ENCODE results near the gene PSTPIP2. TPM values are rescaled to one million over a fixed set of nuclear protein-coding genes. Genes with fewer than 3 reads are reported as not detected.

The PSTPIP2 gene
- total and polyA plus RNA-seq, 2 donors (not counting 1 experiment from before 2014, with no cell fraction given) = 0.42 to 0.76 TPM

DNA sequence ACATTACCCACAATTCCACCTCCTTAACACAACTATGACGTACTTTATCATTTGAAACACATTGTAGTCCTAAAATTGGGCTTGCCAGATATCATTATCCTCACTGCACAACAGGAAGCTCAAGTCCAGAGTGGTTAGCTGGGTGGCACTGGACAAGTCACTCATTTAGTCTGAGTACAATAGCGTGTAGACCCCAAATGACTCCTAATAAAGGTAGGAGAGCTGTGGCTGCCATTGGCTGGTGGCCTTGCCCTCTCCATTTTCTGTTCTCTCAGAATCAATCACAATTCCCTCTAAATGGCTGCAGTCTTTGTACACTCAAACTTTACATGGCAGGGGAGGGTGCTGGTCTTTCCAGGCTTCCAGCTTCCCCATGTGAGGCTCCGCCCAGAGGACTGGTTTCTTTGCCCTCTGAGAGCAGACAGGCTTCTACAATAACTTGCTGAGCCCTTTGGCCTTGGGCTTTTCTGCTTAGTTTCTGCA is 11.7 kb downstream of the PSTPIP2 start:
- no peaks in the 10 kb centered on the region for H3K36me3 ChIP-seq (replicated peaks in 1 of 2; ENCODE audit: control extremely low read depth in 1 of 2, control insufficient read depth in 1 of 2, extremely low read depth in 1 of 2, insufficient read depth in 2 of 2, low read length in 1 of 2)
- Mint-ChIP-seq H3K4me1 (no peaks in the 10 kb centered on the region), H3K27me3 (no peaks in the 10 kb centered on the region), H3K27ac (no peak overlapping the region), H3K9me3 (ENCODE audit: insufficient read depth) (no peaks in the 10 kb centered on the region), H3K4me3 (no peak overlapping the region)
- DNase-seq (no peak), ATAC-seq (ENCODE audit: low read depth) (no peak)
- no peaks in the 10 kb centered on the region for H3K27me3 ChIP-seq (replicated peaks in 1 of 4; ENCODE audit: control extremely low read depth in 1 of 4, control insufficient read depth in 3 of 4, insufficient read depth in 4 of 4, low read length in 3 of 4)
- H3K9me3 ChIP-seq (ENCODE audit: control extremely low read depth in 1 of 3, control insufficient read depth in 2 of 3, insufficient read depth in 1 of 3, low read length in 2 of 3) = no peaks in the 10 kb centered on the region
- no peak overlapping the region for H3K4me2 ChIP-seq (replicated peaks; ENCODE audit: low read depth, low read length, poor library complexity, severe bottlenecking)
- H2AFZ ChIP-seq (ENCODE audit: insufficient read depth, low read depth, low read length, poor library complexity, severe bottlenecking) = no peak overlapping the region
- H3K27ac ChIP-seq (ENCODE audit: low read length in 2 of 2) = no peak overlapping the region
- no peak overlapping the region for H3K9ac ChIP-seq (ENCODE audit: low read length)
- H3K79me2 ChIP-seq (ENCODE audit: control insufficient read depth, insufficient read depth, low read length) = no peaks in the 10 kb centered on the region
- POLR2A ChIA-PET = no interaction called here
- H3K4me1 ChIP-seq (ENCODE audit: control insufficient read depth in 2 of 2, insufficient read depth in 2 of 2, low read length in 2 of 2) = no peaks in the 10 kb centered on the region
- CTCF ChIA-PET = interaction anchor here (1.0 kb wide), 1 partner anchor 13 kb away, joined by 3 read pairs; no protein-coding TSS in a partner anchor
- H3K4me3 ChIP-seq (ENCODE audit: control extremely low read depth in 1 of 5, extremely low read depth in 1 of 5, insufficient read depth in 1 of 5, low read depth in 2 of 5, low read length in 4 of 5) = no peak overlapping the region
- no peak for TF ChIP-seq EZH2 (IDR thresholded peaks at IDR 0.05; ENCODE audit: borderline replicate concordance, insufficient read depth, low read depth, low read length, poor library complexity, severe bottlenecking)
- no peak for TF ChIP-seq CTCF (IDR thresholded peaks at IDR 0.05)
- intact Hi-C loops (cut with micrococcal nuclease) = no loop called here
- WGBS (ENCODE audit: insufficient coverage) = 94% methylated on average over 2 of the region's 3 CpGs
- H4K20me1 ChIP-seq (ENCODE audit: control insufficient read depth, insufficient read depth, low read length, poor library complexity, severe bottlenecking) = no peaks in the 10 kb centered on the region

GRCh38 chr18:46055838-46056230 is 16.2 kb downstream of the PSTPIP2 start:
- H3K4me1 Mint-ChIP-seq = no peaks in the 10 kb centered on the region
- no peaks in the 10 kb centered on the region for H3K36me3 ChIP-seq (replicated peaks in 1 of 2; ENCODE audit: control extremely low read depth in 1 of 2, control insufficient read depth in 1 of 2, extremely low read depth in 1 of 2, insufficient read depth in 2 of 2, low read length in 1 of 2)
- no peaks in the 10 kb centered on the region for H3K9me3 ChIP-seq (ENCODE audit: control extremely low read depth in 1 of 3, control insufficient read depth in 2 of 3, insufficient read depth in 1 of 3, low read length in 2 of 3)
- H2AFZ ChIP-seq (ENCODE audit: insufficient read depth, low read depth, low read length, poor library complexity, severe bottlenecking) = no peak overlapping the region
- intact Hi-C loops (cut with micrococcal nuclease) = no loop called here
- H3K9ac ChIP-seq (ENCODE audit: low read length) = no peak overlapping the region
- H3K27ac ChIP-seq (ENCODE audit: low read length in 2 of 2) = no peak overlapping the region
- ATAC-seq (ENCODE audit: low read depth) = no peak
- no peak overlapping the region for H3K4me2 ChIP-seq (replicated peaks; ENCODE audit: low read depth, low read length, poor library complexity, severe bottlenecking)
- WGBS (ENCODE audit: insufficient coverage) = 60% methylated on average over 1 of the region's 4 CpGs
- H3K27ac Mint-ChIP-seq = no peak overlapping the region
- CTCF ChIA-PET = no interaction called here
- no peaks in the 10 kb centered on the region for H3K9me3 Mint-ChIP-seq (ENCODE audit: insufficient read depth)
- H4K20me1 ChIP-seq (ENCODE audit: control insufficient read depth, insufficient read depth, low read length, poor library complexity, severe bottlenecking) = no peaks in the 10 kb centered on the region
- peaks cover 6% of the 10 kb centered on the region for H3K27me3 Mint-ChIP-seq
- no peak for DNase-seq
- no peak overlapping the region for H3K4me3 Mint-ChIP-seq
- H3K4me3 ChIP-seq (ENCODE audit: control extremely low read depth in 1 of 5, extremely low read depth in 1 of 5, insufficient read depth in 1 of 5, low read depth in 2 of 5, low read length in 4 of 5) = no peak overlapping the region
- H3K4me1 ChIP-seq (ENCODE audit: control insufficient read depth in 2 of 2, insufficient read depth in 2 of 2, low read length in 2 of 2) = no peaks in the 10 kb centered on the region
- POLR2A ChIA-PET = no interaction called here
- no peaks in the 10 kb centered on the region for H3K79me2 ChIP-seq (ENCODE audit: control insufficient read depth, insufficient read depth, low read length)
- TF ChIP-seq EZH2 (IDR thresholded peaks at IDR 0.05; ENCODE audit: borderline replicate concordance, insufficient read depth, low read depth, low read length, poor library complexity, severe bottlenecking) (no peak), CTCF (IDR thresholded peaks at IDR 0.05) (no peak)
- H3K27me3 ChIP-seq (replicated peaks in 1 of 4; ENCODE audit: control extremely low read depth in 1 of 4, control insufficient read depth in 3 of 4, insufficient read depth in 4 of 4, low read length in 3 of 4) = no peaks in the 10 kb centered on the region

Measured in B cell (primary cell).